ENCODE measurements around the gene ERC2. TPM values are rescaled to one million over a fixed set of nuclear protein-coding genes. Genes with fewer than 3 reads are reported as not detected.

ERC2 gene
- total and polyA plus RNA-seq, 2 of the 13 experiments (the other 11 are each of a cell fraction or from before 2014, with no cell fraction given), result 0.16 to 0.22 TPM

DNA sequence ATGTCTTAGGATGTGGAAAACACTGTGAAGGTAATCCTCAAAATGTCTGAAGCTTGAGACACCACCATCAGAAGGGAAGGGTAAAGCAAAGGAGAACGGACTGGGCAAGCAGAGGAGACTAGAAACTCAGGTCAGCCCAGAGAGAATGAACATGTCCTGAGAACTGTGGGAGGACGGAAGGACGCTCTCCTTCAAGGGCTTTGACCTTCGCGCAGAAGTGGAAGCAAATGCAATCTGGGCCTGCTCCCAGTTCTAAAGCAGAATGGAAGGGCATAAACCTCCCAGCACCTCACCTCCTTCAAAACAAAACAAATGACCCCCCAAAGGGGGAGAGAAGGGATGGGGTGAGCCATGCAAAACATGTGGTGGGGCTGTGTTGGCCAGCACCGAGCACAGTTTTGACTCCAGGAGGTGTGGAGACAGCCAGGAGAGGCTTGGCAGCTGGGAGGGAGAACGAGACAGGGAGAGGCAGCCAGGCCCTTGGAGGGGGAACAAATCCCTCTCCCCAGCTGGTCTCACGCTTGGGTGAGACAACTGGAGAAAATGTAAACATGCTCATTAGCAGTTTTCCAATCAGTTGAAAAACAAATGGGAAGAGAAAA lies 758.8 kb downstream of the ERC2 start (continued):
- TF ChIP-seq SATB2 (CRISPR knock-in tag; IDR thresholded peaks at IDR 0.05) (no peak), ZNF232 (CRISPR knock-in tag; IDR thresholded peaks at IDR 0.05; ENCODE audit: borderline replicate concordance) (no peak), XRCC5 (optimal IDR thresholded peaks at IDR 0.05; ENCODE audit: low read length) (no peak), KDM6A (CRISPR knock-in tag; IDR thresholded peaks at IDR 0.05; ENCODE audit: low read depth) (no peak)

DNA sequence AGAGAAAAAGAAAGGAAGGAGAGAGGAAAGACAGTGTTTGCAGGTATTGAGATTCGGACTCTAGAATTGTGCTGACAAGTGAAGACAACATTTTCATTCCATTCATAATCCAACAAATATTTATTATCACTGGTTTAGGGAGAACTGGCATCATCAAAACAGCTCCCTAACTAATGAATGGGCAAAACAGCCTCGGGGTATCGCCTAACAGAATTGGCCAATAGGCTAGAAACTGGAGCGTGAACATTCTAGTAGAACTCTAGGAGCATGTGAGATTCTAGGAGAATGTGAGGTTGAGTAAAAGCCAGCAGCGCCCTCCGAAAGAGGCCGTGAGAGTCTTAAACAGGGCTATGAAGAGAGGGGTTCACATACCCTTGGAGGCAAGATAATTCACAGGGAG lies 759.3 kb downstream of the ERC2 start:
- Histone ChIP-seq H3K36me3 (replicated peaks in 1 of 2; ENCODE audit: control insufficient read depth in 1 of 2, insufficient read depth in 2 of 2, low read length in 2 of 2) (no peaks in the 10 kb centered on the region), H3K9ac (ENCODE audit: insufficient read depth, low read depth, low read length) (no peak overlapping the region), H4K20me1 (ENCODE audit: insufficient read depth, low read length) (no peaks in the 10 kb centered on the region), H3K27me3 (ENCODE audit: control insufficient read depth in 1 of 2, insufficient read depth in 2 of 2, low read length in 2 of 2) (no peaks in the 10 kb centered on the region), H3K4me2 (ENCODE audit: low read depth, low read length) (no peak overlapping the region), H3K4me3 (replicated peaks in 1 of 3; ENCODE audit: insufficient read depth in 1 of 3, low read depth in 2 of 3, low read length in 3 of 3) (no peak overlapping the region), H2AFZ (ENCODE audit: low read length) (no peak overlapping the region), H3K9me3 (ENCODE audit: low read length) (no peaks in the 10 kb centered on the region), H3K79me2 (ENCODE audit: insufficient read depth, low read length) (no peaks in the 10 kb centered on the region), H3K27ac (ENCODE audit: extremely low read length, insufficient read depth, low read length) (no peak overlapping the region), H3K4me1 (ENCODE audit: insufficient read depth, low read length) (no peaks in the 10 kb centered on the region)
- ChIA-PET CTCF (ENCODE audit: low intra/inter-chr PET ratio, low total read pairs) (no interaction called here), POLR2A (no interaction called here)
- 43% methylated on average over 7 of the region's 7 CpGs for WGBS (ENCODE audit: low lambda C conversion rate)
- FAIRE-seq, result no peak
- DNase-seq (ENCODE audit: low spot score), result no peak
- no peak for ATAC-seq
- intact Hi-C loops (cut with micrococcal nuclease; ENCODE audit: unreplicated experiment) (no loop called here), in situ Hi-C loops (cut with HindIII; ENCODE audit: extremely low pct_ligation_motif_present, low pct_unique_long_range_greater_than_20kb) (no loop called here)
- no TSS peak for BruUV-seq (replicated peaks)
- TF ChIP-seq, protein P1, sequence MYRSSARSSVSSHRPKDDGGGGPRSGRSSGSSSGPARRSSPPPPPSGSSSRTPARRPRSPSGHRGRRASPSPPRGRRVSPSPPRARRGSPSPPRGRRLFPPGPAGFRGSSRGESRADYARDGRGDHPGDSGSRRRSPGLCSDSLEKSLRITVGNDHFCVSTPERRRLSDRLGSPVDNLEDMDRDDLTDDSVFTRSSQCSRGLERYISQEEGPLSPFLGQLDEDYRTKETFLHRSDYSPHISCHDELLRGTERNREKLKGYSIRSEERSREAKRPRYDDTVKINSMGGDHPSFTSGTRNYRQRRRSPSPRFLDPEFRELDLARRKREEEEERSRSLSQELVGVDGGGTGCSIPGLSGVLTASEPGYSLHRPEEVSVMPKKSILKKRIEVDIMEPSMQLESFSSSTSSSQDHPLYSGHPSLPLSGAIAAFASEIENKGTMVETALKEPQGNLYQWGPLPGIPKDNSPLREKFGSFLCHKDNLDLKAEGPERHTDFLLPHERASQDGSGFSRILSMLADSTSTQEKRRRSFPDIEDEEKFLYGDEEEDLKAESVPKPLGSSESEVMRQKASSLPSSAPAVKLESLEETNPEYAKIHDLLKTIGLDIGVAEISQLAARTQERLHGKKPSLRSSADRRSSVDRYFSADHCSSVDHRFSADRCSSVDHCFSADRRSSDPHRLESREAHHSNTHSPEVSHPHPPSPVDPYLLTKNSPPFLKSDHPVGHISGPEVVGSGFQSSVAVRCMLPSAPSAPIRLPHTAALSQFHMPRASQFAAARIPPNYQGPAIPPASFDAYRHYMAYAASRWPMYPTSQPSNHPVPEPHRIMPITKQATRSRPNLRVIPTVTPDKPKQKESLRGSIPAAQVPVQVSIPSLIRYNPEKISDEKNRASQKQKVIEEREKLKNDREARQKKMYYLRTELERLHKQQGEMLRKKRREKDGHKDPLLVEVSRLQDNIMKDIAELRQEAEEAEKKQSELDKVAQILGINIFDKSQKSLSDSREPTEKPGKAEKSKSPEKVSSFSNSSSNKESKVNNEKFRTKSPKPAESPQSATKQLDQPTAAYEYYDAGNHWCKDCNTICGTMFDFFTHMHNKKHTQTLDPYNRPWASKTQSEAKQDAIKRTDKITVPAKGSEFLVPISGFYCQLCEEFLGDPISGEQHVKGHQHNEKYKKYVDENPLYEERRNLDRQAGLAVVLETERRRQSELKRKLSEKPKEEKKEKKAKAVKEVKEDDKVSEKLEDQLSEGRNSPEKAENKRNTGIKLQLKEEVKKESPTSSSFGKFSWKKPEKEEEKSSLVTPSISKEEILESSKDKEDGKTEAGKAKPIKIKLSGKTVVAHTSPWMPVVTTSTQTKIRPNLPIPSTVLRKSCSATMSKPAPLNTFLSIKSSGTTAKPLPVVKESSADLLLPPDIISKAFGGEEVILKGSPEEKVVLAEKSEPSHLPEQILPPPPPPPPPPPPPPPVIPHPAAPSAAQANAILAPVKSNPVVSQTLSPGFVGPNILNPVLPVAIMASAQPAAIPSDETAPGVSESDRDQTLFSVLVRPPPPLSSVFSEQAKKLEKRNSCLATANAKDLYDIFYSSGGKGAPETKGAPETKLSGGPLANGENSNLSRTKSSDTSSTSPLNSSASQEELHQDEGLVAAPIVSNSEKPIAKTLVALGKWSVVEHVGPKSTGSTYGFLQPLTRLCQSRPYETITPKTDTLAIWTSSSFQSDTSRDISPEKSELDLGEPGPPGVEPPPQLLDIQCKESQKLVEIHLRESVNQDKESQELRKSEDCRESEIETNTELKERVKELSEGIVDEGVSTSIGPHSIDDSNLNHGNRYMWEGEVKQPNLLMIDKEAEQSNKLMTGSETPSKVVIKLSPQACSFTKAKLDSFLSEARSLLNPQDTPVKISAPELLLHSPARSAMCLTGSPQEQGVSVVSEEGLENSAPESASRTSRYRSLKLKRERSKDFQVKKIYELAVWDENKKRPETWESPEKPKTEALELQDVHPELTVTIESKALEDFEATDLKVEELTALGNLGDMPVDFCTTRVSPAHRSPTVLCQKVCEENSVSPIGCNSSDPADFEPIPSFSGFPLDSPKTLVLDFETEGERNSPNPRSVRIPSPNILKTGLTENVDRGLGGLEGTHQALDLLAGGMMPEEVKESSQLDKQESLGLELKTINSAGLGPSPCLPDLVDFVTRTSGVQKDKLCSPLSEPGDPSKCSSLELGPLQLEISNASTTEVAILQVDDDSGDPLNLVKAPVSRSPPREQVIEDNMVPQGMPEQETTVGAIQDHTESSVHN (CRISPR knock-in tag; IDR thresholded peaks at IDR 0.05), result no peak
